OCI-LY7 (cell line): ENCODE data around the gene KCNG3.

Source experiments
- CTCF ChIP-seq: fragments of 200-600 bp; sonication (generic); conservative IDR thresholded peaks from 2 replicates; pipeline ENCODE4 v1.5.1; 2014; ENCODE audit warnings: mild to moderate bottlenecking, antibody characterized with exemption, low read length, moderate library complexity, mixed read lengths
- EZH2phosphoT487 ChIP-seq: fragments of 200-600 bp; sonication (generic); IDR thresholded peaks from 2 replicates; pipeline ENCODE4 v1.6.1; 2018; ENCODE audit warnings: low read depth, borderline replicate concordance, mild to moderate bottlenecking, mixed run types, antibody characterized with exemption, low read length, moderate library complexity, mixed read lengths

DNA sequence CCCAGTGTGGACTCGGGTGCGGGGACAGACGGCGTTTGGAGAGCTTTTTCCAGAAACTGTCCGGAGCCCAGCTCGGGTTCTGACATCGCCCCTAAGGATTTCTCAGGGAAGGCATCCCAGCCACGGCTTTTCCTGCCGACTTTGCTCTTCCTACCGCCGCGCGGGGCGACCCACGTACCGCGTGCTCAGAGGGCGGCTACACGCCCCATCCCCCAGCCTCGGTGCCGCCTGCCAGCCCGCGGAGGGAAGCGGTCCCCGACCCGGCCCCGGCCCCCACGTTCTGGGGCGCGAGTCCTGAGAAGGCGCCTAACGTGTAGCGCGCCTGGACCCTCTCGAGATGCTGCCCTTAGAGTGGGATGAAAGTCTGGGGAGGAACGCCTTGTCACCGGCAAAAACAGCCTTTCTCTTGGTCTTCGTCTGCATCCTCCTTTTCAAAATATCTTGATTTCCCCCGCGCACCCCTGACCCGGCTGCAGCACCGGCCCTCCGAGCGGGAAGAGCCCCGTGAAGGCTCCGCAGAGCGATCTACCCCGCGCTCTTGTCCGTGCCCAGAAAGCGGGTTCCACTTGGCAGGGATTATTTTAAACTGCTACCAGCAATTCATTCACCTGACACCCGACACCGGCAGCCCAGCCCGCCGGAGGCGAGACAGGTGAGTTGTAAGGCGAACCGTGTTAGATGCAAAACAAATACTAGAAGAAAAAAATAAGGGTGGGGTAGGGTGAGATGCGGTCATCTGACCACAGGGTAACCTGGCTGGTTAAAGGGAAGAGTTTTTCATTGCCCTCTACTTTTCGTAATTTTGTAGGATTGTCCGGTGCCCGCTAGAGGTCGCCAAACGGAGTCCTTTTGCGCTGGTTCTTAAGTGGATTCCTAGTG lies 812 bp upstream of the KCNG3 start:
- TF ChIP-seq CTCF (peak; percentile 98), EZH2phosphoT487 (no peak)
